Measurements from ENCODE around the gene PSMG4. TPM values are rescaled to one million over a fixed set of nuclear protein-coding genes. Genes with fewer than 3 reads are reported as not detected.

PSMG4 gene
- total RNA-seq, 5 donors from 2014 or later (not counting 1 experiment from before 2014, with no cell fraction given): 18.8 to 42.6 (median 33.6) TPM

GRCh38 chr6:3228771-3229565, 29.8 kb upstream of the PSMG4 start:
- Histone ChIP-seq H3K4me1 (ENCODE audit: control insufficient read depth in 1 of 2, extremely low read depth in 1 of 2, insufficient read depth in 2 of 2, low read length in 2 of 2) (peaks cover 18 to 52% of the 10 kb centered on the region in 2 experiments), H3K27ac (ENCODE audit: low read length) (no peak overlapping the region), H3K36me3 (ENCODE audit: control insufficient read depth in 2 of 2, extremely low read depth in 1 of 2, insufficient read depth in 1 of 2, low read length in 1 of 2) (no peaks in the 10 kb centered on the region), H3K4me3 (ENCODE audit: control insufficient read depth in 1 of 2, extremely low read depth in 1 of 2, low read length in 1 of 2) (peak overlapping the region; percentile 37 to 62), H3K27me3 (replicated peaks in 1 of 2; ENCODE audit: control insufficient read depth in 2 of 2, extremely low read depth in 1 of 2, insufficient read depth in 2 of 2, low read length in 1 of 2) (peaks cover 28 to 65% of the 10 kb centered on the region in 2 experiments), H3K9me3 (no peaks in the 10 kb centered on the region)
- DNase-seq (peak in 29 of 35 experiments; percentile 25 to 53 (median 45)), ATAC-seq (replicated peaks in 1 of 4) (peak; percentile 24 to 60 (median 48))
- peaks cover 69 to 79% of the 10 kb centered on the region in 2 donors for H3K27me3 Mint-ChIP-seq
- WGBS (ENCODE audit: insufficient coverage): 3% methylated on average over 34 of the region's 62 CpGs
- CTCF ChIA-PET: interaction anchor here in 1 of 2 donors (0.6 kb wide), 1 partner anchor 105 kb away, joined by 3 read pairs; no protein-coding TSS in a partner anchor
- H3K4me3 Mint-ChIP-seq: peak overlapping the region; percentile 75 to 81 (median 77)
- POLR2A ChIA-PET: no interaction called here
- H3K9me3 Mint-ChIP-seq: no peaks in the 10 kb centered on the region
- peak overlapping the region in 1 of 2 donors; percentile 75 for H3K27ac Mint-ChIP-seq
- no peaks in the 10 kb centered on the region for H3K36me3 Mint-ChIP-seq
- H3K4me1 Mint-ChIP-seq: peaks cover 51 to 55% (median 55%) of the 10 kb centered on the region in 3 donors

GRCh38 chr6:3229566-3230178, 29.1 kb upstream of the PSMG4 start:
- Histone ChIP-seq H3K4me3 (ENCODE audit: control insufficient read depth in 1 of 2, extremely low read depth in 1 of 2, low read length in 1 of 2) (peak overlapping the region; percentile 37 to 62), H3K27ac (ENCODE audit: low read length) (no peak overlapping the region), H3K4me1 (ENCODE audit: control insufficient read depth in 1 of 2, extremely low read depth in 1 of 2, insufficient read depth in 2 of 2, low read length in 2 of 2) (peaks cover 18 to 52% of the 10 kb centered on the region in 2 experiments), H3K9me3 (no peaks in the 10 kb centered on the region), H3K36me3 (ENCODE audit: control insufficient read depth in 2 of 2, extremely low read depth in 1 of 2, insufficient read depth in 1 of 2, low read length in 1 of 2) (no peaks in the 10 kb centered on the region), H3K27me3 (replicated peaks in 1 of 2; ENCODE audit: control insufficient read depth in 2 of 2, extremely low read depth in 1 of 2, insufficient read depth in 2 of 2, low read length in 1 of 2) (peaks cover 33 to 67% of the 10 kb centered on the region in 2 experiments)
- Mint-ChIP-seq H3K4me1 (peaks cover 51 to 55% (median 55%) of the 10 kb centered on the region in 3 donors), H3K27me3 (peaks cover 71 to 81% of the 10 kb centered on the region in 2 donors), H3K27ac (no peak overlapping the region), H3K9me3 (no peaks in the 10 kb centered on the region), H3K36me3 (no peaks in the 10 kb centered on the region), H3K4me3 (peak overlapping the region; percentile 75 to 81 (median 77))
- ATAC-seq (replicated peaks in 1 of 4) (peak; percentile 39 to 59 (median 54)), DNase-seq (peak in 7 of 35 experiments; percentile 20 to 48 (median 30))
- CTCF ChIA-PET: interaction anchor here in 1 of 2 donors (0.6 to 0.7 kb wide), 2 partner anchors 22 to 105 kb away, joined by 3 read pairs; no protein-coding TSS in a partner anchor
- 6% methylated on average over 18 of the region's 28 CpGs for WGBS (ENCODE audit: insufficient coverage)
- POLR2A ChIA-PET: interaction anchor here in 1 of 2 donors (0.6 kb wide), 1 partner anchor 230 kb away, joined by 3 read pairs; the partner anchor contains the start of gene NQO2

- H3K36me3 ChIP-seq (ENCODE audit: control insufficient read depth in 2 of 2, extremely low read depth in 1 of 2, insufficient read depth in 1 of 2, low read length in 1 of 2): no peaks in the 10 kb centered on the region
- no peak overlapping the region for H3K27ac ChIP-seq (ENCODE audit: low read length)
- WGBS (ENCODE audit: insufficient coverage): 0% methylated on average over 1 of the region's 11 CpGs
- H3K4me1 Mint-ChIP-seq: peaks cover 51 to 55% (median 55%) of the 10 kb centered on the region in 3 donors
- H3K36me3 Mint-ChIP-seq: no peaks in the 10 kb centered on the region
- CTCF ChIA-PET: interaction anchor here in 1 of 2 donors (0.7 kb wide), 1 partner anchor 21 kb away, joined by 3 read pairs; no protein-coding TSS in a partner anchor
- no peaks in the 10 kb centered on the region for H3K9me3 ChIP-seq
- peaks cover 75 to 86% of the 10 kb centered on the region in 2 donors for H3K27me3 Mint-ChIP-seq
- peaks cover 18 to 52% of the 10 kb centered on the region in 2 experiments for H3K4me1 ChIP-seq (ENCODE audit: control insufficient read depth in 1 of 2, extremely low read depth in 1 of 2, insufficient read depth in 2 of 2, low read length in 2 of 2)
- H3K4me3 ChIP-seq (ENCODE audit: control insufficient read depth in 1 of 2, extremely low read depth in 1 of 2, low read length in 1 of 2): no peak overlapping the region
- DNase-seq: no peak
- no peak for ATAC-seq (replicated peaks in 1 of 4)
- peaks cover 33 to 74% of the 10 kb centered on the region in 2 experiments for H3K27me3 ChIP-seq (replicated peaks in 1 of 2; ENCODE audit: control insufficient read depth in 2 of 2, extremely low read depth in 1 of 2, insufficient read depth in 2 of 2, low read length in 1 of 2)
- POLR2A ChIA-PET: interaction anchor here in 1 of 2 donors (0.6 kb wide), 1 partner anchor 231 kb away, joined by 3 read pairs; the partner anchor contains the start of gene NQO2
- no peaks in the 10 kb centered on the region for H3K9me3 Mint-ChIP-seq
- no peak overlapping the region for H3K27ac Mint-ChIP-seq
- peak overlapping the region in 1 of 3 donors; percentile 77 for H3K4me3 Mint-ChIP-seq
Measured at GRCh38 chr6:3230256-3230882, 28.4 kb upstream of the PSMG4 start.

GRCh38 chr6:3230900-3231246, 27.9 kb upstream of the PSMG4 start:
- H3K27ac ChIP-seq (ENCODE audit: low read length): no peak overlapping the region
- H3K36me3 ChIP-seq (ENCODE audit: control insufficient read depth in 2 of 2, extremely low read depth in 1 of 2, insufficient read depth in 1 of 2, low read length in 1 of 2): no peaks in the 10 kb centered on the region
- H3K4me3 Mint-ChIP-seq: peak overlapping the region in 2 of 3 donors; percentile 25 to 77
- peaks cover 51 to 55% (median 54%) of the 10 kb centered on the region in 3 donors for H3K4me1 Mint-ChIP-seq
- H3K36me3 Mint-ChIP-seq: no peaks in the 10 kb centered on the region
- ChIA-PET CTCF (interaction anchor here in 1 of 2 donors (0.5 kb wide), 1 partner anchor 74 kb away, joined by 3 read pairs; the partner anchor contains the start of gene TUBB2A), POLR2A (no interaction called here)
- H3K27me3 ChIP-seq (replicated peaks in 1 of 2; ENCODE audit: control insufficient read depth in 2 of 2, extremely low read depth in 1 of 2, insufficient read depth in 2 of 2, low read length in 1 of 2): peaks cover 32 to 75% of the 10 kb centered on the region in 2 experiments
- no peaks in the 10 kb centered on the region for H3K9me3 Mint-ChIP-seq
- peak overlapping the region in 1 of 2 donors; percentile 29 for H3K4me3 ChIP-seq (ENCODE audit: control insufficient read depth in 1 of 2, extremely low read depth in 1 of 2, low read length in 1 of 2)
- no peak overlapping the region for H3K27ac Mint-ChIP-seq
- H3K27me3 Mint-ChIP-seq: peaks cover 78 to 88% of the 10 kb centered on the region in 2 donors
- no peaks in the 10 kb centered on the region for H3K9me3 ChIP-seq
- WGBS (ENCODE audit: insufficient coverage): 14% methylated on average over 4 of the region's 11 CpGs
- ATAC-seq (replicated peaks in 1 of 4): no peak
- peaks cover 18 to 52% of the 10 kb centered on the region in 2 experiments for H3K4me1 ChIP-seq (ENCODE audit: control insufficient read depth in 1 of 2, extremely low read depth in 1 of 2, insufficient read depth in 2 of 2, low read length in 2 of 2)
- DNase-seq: no peak

GRCh38 chr6:3231247-3232016, 27.3 kb upstream of the PSMG4 start:
- peak overlapping the region; percentile 36 to 77 (median 47) for H3K4me3 Mint-ChIP-seq
- H3K36me3 ChIP-seq (ENCODE audit: control insufficient read depth in 2 of 2, extremely low read depth in 1 of 2, insufficient read depth in 1 of 2, low read length in 1 of 2): no peaks in the 10 kb centered on the region
- peak overlapping the region in 1 of 2 donors; percentile 29 for H3K4me3 ChIP-seq (ENCODE audit: control insufficient read depth in 1 of 2, extremely low read depth in 1 of 2, low read length in 1 of 2)
- WGBS (ENCODE audit: insufficient coverage): 9% methylated on average over 40 of the region's 47 CpGs
- peaks cover 18 to 52% of the 10 kb centered on the region in 2 experiments for H3K4me1 ChIP-seq (ENCODE audit: control insufficient read depth in 1 of 2, extremely low read depth in 1 of 2, insufficient read depth in 2 of 2, low read length in 2 of 2)
- peaks cover 50 to 55% (median 51%) of the 10 kb centered on the region in 3 donors for H3K4me1 Mint-ChIP-seq
- ATAC-seq (replicated peaks in 1 of 4): peak in 1 of 4 experiments; percentile 10
- ChIA-PET POLR2A (interaction anchor here in 1 of 2 donors (0.6 kb wide), 1 partner anchor 28 kb away, joined by 3 read pairs; no protein-coding TSS in a partner anchor), CTCF (interaction anchor here in 1 of 2 donors (0.5 kb wide), 1 partner anchor 74 kb away, joined by 3 read pairs; the partner anchor contains the start of gene TUBB2A)
- no peaks in the 10 kb centered on the region for H3K9me3 Mint-ChIP-seq
- peaks cover 78 to 88% of the 10 kb centered on the region in 2 donors for H3K27me3 Mint-ChIP-seq
- no peak overlapping the region for H3K27ac Mint-ChIP-seq
- DNase-seq: peak in 1 of 35 experiments; percentile 30
- no peak overlapping the region for H3K27ac ChIP-seq (ENCODE audit: low read length)
- H3K9me3 ChIP-seq: no peaks in the 10 kb centered on the region
- no peaks in the 10 kb centered on the region for H3K36me3 Mint-ChIP-seq
- H3K27me3 ChIP-seq (replicated peaks in 1 of 2; ENCODE audit: control insufficient read depth in 2 of 2, extremely low read depth in 1 of 2, insufficient read depth in 2 of 2, low read length in 1 of 2): peaks cover 31 to 74% of the 10 kb centered on the region in 2 experiments
